ENCODE results near the gene PIK3R2. TPM values are rescaled to one million over a fixed set of nuclear protein-coding genes. Genes with fewer than 3 reads are reported as not detected.
A peak's percentile ranks its signal among the peaks of the same experiment; 100 is the strongest.

Gene PIK3R2
- total and polyA plus RNA-seq, 2 of the 13 experiments (the other 11 are each of a cell fraction or from before 2014, with no cell fraction given): 18.6 to 25.3 TPM

- TF ChIP-seq PRDM15 (CRISPR knock-in tag; IDR thresholded peaks at IDR 0.05) (no peak), PRPF4 (IDR thresholded peaks at IDR 0.05; ENCODE audit: low read depth, low read length, poor library complexity, severe bottlenecking) (no peak), MAFG (CRISPR knock-in tag; IDR thresholded peaks at IDR 0.05) (no peak), BHLHE40 (IDR thresholded peaks at IDR 0.05; ENCODE audit: low read length) (peak; percentile 92), ZMYM2 (CRISPR knock-in tag; IDR thresholded peaks at IDR 0.05) (0 out of 2 replicates have a peak, but pooled peaks have one; percentile 52), ZNF333 (CRISPR knock-in tag; IDR thresholded peaks at IDR 0.05; ENCODE audit: borderline replicate concordance) (no peak), CHD2 (IDR thresholded peaks at IDR 0.05; ENCODE audit: low read depth, low read length) (no peak), RFX5 (IDR thresholded peaks at IDR 0.05; ENCODE audit: low read depth, low read length) (no peak), DNMT3B (CRISPR knock-in tag; conservative IDR thresholded peaks at IDR 0.05) (no peak; the same call in 1 of the 2 replicates), POLR2A (IDR thresholded peaks at IDR 0.05; ENCODE audit: insufficient read depth in 1 of 2, low read depth in 2 of 2, low read length in 2 of 2) (peak; percentile 86 to 97), SATB2 (CRISPR knock-in tag; IDR thresholded peaks at IDR 0.05) (no peak), MTF2 (CRISPR knock-in tag; IDR thresholded peaks at IDR 0.05; ENCODE audit: borderline replicate concordance) (peak; percentile 82; the same call in 1 of the 2 replicates), SNAPC2 (CRISPR knock-in tag; IDR thresholded peaks at IDR 0.05) (no peak), ISX (CRISPR knock-in tag; conservative IDR thresholded peaks at IDR 0.05) (no peak), ZNF33B (CRISPR knock-in tag; IDR thresholded peaks at IDR 0.05) (no peak), ZNF143 (CRISPR knock-in tag; IDR thresholded peaks at IDR 0.05) (peak; percentile 56; the same call in 1 of the 2 replicates), ZNF572 (CRISPR knock-in tag; IDR thresholded peaks at IDR 0.05) (no peak), ZBTB1 (CRISPR knock-in tag; IDR thresholded peaks at IDR 0.05; ENCODE audit: borderline replicate concordance) (no peak), RFXANK (CRISPR knock-in tag; IDR thresholded peaks at IDR 0.05) (no peak), HHEX (CRISPR knock-in tag; IDR thresholded peaks at IDR 0.05) (no peak)
- TF ChIP-seq, protein P1, sequence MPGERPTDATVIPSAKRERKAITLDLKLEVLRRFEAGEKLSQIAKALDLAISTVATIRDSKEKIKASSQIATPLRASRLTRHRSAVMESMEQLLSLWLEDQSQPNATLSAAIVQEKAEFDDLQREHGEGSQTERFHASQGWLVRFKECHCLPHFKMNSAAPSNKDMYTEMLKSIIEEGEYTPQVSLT (CRISPR knock-in tag; IDR thresholded peaks at IDR 0.05; ENCODE audit: borderline replicate concordance, low read depth): no peak
- TF ChIP-seq, protein P2, sequence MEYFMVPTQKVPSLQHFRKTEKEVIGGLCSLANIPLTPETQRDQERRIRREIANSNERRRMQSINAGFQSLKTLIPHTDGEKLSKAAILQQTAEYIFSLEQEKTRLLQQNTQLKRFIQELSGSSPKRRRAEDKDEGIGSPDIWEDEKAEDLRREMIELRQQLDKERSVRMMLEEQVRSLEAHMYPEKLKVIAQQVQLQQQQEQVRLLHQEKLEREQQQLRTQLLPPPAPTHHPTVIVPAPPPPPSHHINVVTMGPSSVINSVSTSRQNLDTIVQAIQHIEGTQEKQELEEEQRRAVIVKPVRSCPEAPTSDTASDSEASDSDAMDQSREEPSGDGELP (IDR thresholded peaks at IDR 0.05; ENCODE audit: borderline replicate concordance, low read depth): peak; percentile 33; the same call in 1 of the 2 replicates
- TF ChIP-seq, protein P3, sequence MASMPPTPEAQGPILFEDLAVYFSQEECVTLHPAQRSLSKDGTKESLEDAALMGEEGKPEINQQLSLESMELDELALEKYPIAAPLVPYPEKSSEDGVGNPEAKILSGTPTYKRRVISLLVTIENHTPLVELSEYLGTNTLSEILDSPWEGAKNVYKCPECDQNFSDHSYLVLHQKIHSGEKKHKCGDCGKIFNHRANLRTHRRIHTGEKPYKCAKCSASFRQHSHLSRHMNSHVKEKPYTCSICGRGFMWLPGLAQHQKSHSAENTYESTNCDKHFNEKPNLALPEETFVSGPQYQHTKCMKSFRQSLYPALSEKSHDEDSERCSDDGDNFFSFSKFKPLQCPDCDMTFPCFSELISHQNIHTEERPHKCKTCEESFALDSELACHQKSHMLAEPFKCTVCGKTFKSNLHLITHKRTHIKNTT (CRISPR knock-in tag; IDR thresholded peaks at IDR 0.05): peak; percentile 23; the same call in 1 of the 2 replicates
- TF ChIP-seq, protein P4, sequence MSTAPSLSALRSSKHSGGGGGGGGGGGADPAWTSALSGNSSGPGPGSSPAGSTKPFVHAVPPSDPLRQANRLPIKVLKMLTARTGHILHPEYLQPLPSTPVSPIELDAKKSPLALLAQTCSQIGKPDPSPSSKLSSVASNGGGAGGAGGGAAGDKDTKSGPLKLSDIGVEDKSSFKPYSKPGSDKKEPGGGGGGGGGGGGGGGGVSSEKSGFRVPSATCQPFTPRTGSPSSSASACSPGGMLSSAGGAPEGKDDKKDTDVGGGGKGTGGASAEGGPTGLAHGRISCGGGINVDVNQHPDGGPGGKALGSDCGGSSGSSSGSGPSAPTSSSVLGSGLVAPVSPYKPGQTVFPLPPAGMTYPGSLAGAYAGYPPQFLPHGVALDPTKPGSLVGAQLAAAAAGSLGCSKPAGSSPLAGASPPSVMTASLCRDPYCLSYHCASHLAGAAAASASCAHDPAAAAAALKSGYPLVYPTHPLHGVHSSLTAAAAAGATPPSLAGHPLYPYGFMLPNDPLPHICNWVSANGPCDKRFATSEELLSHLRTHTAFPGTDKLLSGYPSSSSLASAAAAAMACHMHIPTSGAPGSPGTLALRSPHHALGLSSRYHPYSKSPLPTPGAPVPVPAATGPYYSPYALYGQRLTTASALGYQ (CRISPR knock-in tag; IDR thresholded peaks at IDR 0.05): no peak
Measured at GRCh38 chr19:18173572-18174288, 20.8 kb downstream of the PIK3R2 start, which contains the start of gene IFI30 (continued).
